GM19351 (cell line): ENCODE results near the gene TMEM150C.

ENCODE experiments used
- ATAC-seq: cut with Tn5 transposase; IDR thresholded peaks from one replicate; pipeline ENCODE4 v1.9.1; 2021; ENCODE audit warnings: mild to moderate bottlenecking, moderate library complexity; ENCODE audit not compliant: unreplicated experiment

Gene TMEM150C

DNA sequence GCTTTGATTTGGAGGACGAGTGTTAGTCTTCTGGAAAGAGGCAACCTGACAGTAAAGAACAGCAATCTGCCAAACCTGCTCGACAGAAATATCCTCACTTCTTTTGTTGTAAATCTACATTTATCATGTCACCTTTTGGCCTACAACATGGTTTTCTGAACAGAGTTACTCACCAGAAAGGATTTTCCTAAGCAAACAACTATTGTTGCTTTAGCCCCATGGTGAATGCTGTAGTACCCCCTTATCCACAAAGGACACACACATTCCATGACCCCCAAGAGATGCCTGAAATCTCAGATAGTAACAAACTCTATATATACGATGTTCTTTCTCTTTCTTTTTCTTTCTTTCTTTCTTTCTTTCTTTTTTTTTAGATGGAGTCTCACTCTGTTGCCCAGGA is 42.7 kb downstream of the TMEM150C start:
- ATAC-seq = no peak

DNA sequence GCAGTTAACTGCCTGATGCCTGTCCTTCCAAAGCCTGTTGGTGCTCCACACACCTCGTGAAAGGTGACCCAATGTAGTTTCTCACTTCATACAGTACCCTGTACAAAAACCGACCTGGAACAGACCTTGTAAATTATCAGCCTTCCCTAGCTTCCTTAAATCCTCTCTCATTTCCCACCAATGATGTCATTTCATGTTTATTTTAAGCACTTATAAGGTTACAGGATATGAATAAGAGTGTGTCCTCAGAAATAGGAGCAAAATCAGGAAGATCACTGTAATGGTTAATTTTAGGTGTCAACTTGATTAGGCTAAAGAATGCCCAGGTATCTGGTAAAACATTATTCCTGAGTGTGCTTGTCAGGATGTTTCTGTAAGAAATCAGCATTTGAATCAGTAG is 44.7 kb downstream of the TMEM150C start:
- ATAC-seq = no peak

DNA sequence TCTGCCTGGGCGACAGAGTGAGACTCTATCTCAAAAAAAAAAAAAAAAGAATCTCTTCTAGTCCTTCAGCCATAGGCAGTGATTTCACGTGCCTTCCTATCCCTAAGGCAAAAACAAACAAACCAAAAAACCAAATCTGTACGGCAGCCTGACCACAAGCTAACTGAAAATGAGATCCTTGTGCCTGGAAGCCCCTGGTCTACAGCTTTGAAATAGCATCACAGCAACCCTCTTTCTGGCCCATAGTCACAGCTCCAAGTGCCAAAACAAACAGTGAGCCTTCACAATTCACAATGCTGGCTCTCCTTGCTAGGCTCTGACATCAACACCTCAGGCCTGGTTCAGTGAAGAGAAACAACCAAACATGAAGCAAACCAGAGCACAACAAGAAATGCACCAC is 46.1 kb downstream of the TMEM150C start:
- ATAC-seq = no peak

DNA sequence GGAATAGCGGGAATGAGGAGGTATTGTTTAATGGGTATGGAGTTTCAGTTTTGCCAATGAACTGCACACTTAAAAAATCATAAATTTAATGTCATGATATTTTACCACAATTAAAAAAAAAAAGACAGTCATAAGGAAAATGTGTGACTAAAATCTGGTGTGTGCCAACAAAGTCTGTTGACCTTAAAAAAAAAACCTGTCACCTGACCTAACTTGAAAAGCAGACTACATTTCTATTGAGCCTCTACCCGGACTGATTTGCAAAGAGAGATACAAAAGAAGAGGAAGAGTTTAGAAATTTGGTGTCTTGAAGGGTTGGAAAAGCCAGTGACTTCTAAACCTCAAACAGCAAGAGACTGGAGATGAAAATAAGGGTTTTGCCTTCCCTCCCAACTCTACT is 48.4 kb downstream of the TMEM150C start:
- ATAC-seq = no peak

DNA sequence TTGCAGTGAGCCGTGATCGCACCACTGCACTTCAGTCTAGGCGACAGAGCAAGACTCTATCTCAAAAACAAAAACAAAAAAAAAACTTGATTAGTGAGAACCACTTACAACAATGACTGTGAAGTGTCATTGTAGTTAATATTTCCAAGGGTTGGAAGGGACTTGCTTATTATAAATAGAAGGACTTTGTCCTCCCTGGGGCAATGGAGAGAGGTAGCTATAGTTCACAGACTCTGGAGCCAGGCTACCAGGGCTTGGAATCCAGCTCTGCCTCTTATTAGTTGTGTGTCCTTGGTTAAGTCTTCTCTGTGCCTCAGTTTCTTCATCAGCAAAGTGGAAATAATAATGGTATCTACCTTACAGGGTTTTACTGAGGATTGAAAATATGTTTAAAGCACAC is 51.6 kb downstream of the TMEM150C start:
- ATAC-seq = no peak

DNA sequence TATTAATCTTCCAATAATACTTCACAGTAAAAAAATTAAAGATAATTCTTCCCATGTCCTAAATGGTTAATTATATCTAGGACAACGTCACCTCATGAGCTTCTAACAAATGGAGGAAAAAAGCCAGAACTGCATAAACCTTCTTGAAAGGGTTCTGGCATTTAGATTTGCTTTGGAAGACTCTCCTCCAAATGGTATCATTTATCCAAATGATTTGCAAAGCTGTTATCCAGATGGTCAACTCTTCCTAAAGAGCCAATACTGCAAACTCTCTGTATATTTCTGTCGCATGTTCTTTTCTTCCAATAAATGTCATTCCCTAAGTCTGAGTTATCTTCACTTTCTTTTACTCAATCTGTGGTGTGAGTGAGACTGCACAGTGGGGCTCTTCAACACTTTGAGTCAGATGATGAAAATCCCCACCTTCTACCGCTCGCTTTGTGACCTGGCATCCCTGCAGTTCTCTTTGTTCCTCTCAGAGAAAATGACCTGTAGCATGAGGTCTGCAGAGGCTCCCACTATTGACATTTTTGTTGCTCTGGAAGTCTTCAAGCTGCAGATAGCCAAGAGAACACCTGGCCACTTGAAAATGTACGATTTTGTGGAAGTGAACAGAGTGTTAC is 52.9 kb downstream of the TMEM150C start:
- no peak for ATAC-seq

DNA sequence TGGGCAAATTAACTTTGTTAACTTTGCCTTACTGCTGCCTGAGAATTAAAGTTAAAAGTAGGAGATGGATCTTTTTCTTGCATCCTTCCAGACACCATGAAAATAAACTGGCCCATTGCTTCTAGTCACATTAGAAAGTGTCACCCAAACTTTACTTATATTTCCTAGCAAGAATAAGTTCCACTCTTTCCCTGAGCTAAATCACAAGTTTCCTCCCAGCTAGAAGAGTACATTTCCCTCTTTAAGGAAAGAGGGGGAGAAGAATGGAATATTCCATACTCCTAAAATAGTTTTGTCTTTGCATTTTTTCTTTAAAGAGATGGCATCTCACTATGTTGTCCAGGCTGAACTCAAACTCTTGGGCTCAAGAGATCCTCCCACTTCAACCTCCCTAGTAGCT is 53.8 kb downstream of the TMEM150C start:
- no peak for ATAC-seq

DNA sequence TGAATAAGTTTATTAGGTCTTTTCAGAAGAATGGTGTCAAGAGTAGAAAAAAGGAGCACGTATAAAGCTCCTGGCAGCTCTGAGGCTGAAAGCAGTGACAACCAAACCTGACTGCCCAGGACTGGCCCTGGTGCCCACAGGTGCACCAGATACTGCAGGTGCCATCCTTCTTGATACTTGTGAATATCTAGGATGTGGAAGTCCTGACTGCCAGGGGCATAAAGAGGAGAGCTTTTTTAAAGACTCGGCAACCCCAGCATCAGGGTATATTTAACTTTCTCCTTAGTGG is 60.7 kb downstream of the TMEM150C start:
- no peak for ATAC-seq

DNA sequence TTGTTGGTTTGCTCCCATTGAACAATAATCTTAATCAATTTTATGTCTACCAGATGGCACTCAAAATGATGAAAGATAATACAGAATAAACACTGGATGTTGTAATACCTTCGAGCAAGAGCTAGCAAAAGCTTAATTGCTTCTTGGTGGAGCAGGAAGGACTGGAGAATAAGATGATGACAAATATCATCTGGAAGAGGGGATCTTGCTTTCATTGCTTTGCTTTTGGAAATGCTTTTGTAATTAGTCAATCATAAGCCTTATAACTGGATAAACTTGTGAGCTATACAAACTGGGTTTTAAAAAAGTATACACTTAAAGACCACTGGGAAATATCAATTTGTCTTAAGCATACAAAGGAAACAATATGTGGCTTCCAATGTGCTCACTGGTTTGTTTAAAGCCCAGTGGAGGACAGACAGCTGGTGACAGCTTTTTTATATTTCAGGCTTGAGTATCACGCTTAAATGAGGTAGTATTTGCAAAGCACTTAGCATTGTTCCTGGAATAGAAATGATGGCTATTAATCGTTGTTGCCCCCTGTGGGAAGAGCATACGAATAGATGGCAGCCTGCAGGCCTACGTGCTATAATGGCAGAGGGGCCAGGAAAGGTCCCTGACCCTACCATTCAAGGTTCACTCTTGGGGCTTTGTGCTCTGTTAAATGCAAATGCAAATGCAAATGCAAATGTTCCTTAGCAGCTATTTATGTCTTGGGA is 61.2 kb downstream of the TMEM150C start:
- no peak for ATAC-seq

DNA sequence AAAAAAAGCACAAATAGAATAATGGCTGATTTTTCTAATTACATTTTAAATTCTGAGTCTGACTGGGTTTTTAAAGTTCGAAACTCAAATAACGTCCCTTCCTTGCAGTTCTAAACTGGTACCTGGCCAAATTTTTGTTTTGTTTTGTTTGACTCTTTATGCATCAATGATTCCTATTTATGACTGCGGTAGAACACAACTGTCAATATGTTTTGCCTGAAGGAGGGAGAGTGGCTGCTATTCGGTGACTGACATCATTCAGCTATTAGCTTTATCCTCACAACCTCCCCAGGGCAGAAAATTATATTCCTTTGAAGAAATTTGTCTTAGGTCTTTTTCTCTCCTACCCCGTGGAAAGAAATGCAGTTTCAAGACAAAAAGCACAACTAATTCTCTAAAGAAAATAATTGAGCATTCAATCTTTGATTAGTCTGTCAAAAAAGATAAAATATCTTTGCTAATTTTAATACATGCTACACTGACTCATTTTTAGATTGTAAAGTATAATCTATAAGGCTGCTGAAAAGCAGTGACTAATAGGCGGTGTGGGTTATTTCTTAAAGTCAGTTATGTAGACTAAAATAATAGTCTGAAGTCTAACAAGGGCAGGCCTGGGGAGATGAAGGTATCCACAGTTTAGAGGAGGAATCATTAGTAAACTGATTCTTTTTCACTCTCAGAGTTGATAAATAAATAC is 61.9 kb downstream of the TMEM150C start:
- ATAC-seq = no peak

DNA sequence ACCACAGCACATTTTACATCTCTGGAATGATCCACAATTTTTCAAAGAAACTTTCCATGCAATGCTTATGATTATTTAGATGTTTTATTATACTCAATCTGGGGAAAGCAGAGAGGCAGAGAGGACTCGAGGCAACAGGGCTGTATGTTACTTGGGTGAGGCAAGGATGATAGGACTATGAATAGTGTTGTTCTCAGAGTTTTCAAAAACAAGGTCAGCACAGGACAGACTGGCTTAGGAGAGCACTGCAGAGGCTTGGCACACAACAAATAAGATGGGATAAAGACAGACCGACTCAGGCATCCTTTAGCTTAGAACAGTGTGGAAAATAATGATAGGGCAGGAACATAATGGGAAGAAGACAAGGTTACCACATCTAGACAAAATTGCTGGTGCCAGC is 65.4 kb downstream of the TMEM150C start:
- ATAC-seq = no peak

DNA sequence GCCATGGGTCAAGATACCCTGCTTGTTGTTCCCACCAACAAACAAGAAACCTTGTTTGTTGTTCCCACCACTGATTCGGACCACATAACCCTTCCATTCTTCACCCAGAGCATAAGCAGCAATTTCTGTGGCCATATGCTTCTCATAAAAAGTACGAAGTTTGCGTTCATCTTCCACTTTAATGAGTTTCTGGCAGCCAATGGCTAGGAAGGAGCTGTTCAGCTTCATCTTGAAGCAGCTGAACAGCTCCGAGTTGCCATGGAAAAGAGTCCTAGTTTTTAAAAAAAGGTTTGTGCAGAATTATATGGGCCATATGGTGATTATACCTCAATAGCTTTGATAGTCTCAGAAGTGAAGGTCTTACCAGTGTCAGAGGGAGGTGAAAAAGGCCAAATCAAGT is 66.1 kb downstream of the TMEM150C start:
- ATAC-seq = no peak

DNA sequence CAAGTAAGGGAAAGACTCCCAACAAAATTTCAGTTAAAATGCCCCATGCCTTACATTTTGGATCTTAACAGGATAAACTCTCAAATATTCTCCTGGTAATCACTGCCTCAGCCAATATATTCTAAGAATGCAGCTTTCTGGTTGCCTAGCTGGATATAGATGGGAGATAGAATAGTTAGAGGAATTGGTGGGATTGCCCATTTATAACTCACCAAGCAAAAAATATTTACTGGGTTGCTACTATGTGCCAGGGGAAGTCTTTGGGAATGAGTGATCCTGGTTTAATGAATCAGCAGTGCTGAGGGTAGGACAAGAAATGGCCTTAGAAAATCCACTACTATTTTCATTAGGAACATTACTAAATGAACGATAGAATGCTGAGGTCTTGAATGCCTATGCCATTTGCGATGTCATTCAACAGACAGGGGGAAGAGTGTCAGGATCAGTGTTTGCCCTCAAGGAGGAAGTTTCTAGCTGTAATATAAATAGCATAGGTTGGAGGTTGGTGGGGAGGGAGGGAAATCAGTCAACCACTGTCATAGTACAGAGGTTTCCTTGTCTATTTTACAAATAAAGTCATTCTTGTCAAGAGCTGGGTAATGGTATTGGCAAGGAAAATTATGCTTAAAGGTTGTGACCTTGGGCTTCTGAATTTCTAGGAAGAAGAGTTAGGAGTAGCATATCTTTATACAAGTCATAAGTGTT is 67.9 kb downstream of the TMEM150C start:
- ATAC-seq = no peak

DNA sequence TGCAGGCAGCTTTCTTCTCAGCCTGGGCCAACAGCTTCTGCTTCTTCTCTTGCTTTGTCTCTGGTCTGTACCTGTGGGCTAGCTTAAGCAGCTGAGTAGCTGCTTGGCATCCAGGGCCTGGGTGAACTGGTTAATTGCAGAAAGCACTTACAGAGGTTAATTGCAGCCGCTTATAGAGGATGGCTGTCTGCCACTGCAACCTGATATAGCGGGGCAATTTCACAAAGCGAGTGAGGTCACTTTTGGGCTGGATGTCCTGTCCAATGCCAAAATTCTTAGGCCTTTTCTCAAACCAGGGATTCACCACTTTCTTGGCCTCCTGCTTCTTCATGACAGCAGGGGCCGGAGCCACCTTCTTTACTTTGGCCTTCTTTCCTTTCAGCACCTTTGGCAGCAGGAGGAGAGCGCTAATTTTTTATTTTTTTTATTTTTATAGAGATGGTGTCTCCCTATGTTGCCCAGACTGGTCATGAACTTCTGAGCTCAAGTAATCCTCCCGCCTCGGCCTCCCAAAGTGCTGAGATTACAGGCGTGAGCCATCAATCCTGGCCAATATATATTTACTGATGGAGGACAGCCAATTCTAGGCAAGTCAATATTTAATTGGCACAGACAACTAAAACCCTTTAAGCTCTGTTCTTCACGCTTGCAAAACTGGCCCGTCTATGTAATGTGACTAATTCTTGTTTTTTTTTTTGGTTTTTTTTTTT is 70.4 kb downstream of the TMEM150C start:
- ATAC-seq = no peak

DNA sequence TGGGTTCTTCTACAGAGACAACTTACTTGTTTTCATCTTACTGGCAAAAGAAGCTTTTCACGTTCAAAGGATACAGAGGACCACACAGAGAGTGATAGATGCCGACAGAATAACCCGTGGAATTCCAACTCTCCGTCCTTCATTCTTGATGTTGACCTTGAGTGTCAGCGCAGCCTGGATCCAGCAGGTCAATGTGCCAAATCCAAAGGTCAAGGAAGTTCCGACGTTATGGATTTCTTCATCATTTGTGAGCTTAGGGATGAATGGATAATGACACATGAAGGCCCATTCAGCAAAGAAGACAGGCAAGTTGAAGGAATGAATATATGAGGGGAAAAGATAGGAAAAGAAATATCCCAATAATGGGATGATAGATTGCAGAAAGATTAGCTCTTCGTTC is 71.8 kb downstream of the TMEM150C start:
- no peak for ATAC-seq

DNA sequence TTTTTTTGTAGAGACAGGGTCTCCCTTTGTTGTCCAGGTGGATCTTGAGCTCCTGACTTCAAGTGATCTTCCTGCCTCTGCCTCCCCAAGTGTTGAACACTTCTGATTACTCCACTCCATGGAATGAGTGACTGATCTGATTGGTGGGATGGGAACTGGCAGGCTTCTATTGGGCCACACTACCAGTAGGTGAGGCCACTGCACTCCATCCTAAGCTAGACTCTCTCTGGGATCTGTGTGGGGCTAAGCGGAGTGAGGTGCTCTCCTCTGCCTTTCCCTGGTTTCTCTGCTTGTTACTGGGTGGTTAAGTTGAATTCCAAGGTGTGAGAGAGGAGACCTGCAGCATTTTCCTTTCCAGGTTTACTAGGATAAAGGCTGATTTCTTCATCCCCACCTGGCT is 72.7 kb downstream of the TMEM150C start:
- ATAC-seq = no peak

DNA sequence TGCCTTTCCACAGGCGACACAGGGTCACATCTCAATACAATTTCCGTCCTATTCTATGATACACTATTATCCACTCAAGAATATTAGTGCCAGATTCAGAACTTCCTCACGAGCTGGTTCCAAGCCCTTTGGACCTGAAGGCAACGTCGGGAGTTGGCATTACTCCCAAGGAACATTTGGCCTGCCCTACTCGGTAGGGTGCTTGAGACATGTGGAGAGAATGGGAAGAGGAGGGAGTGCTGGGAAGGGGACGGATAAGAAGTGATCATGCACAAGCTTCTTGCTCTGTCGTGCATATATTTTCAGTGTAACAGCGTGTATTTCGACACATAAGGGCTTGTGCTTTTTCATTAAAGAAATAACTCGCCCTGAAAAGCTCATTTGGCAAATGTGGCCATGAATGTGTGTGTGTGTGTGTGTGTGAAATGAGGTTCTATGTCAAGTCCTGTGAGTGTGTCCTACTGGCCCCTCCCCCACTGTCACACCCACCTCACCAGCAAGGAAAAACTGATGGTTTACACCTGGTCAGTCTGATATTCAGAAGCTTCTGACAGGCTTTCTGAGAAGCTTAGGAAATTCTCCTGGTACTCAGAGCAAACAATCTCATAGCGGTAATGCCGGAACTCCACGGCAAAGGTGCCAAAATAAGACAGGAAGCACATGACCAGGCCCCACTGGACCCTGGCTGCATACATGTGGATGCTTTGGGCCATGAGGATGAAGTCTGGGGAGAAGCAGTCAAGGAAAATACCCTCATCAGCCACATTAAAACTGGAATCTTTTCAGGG is 76.6 kb downstream of the TMEM150C start:
- no peak for ATAC-seq

DNA sequence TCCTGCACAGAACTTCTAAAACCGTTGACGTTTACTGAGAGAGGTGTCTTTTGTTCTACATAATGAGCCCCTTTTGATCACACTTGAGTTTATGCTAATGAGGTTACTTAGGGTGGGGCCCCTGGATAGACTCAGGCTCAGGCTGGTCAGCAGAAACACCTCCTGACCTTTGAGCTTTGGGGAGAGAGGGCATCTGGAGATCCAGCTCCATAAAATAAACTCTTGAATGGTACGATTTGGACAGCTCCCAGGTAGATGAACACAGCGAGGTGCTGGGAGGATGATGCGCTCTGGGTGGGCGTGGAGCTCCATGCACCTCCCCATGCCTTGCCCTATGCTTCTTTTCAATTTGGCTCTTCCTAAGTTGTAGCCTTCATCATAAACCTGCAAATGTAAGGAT is 79.4 kb downstream of the TMEM150C start:
- no peak for ATAC-seq

DNA sequence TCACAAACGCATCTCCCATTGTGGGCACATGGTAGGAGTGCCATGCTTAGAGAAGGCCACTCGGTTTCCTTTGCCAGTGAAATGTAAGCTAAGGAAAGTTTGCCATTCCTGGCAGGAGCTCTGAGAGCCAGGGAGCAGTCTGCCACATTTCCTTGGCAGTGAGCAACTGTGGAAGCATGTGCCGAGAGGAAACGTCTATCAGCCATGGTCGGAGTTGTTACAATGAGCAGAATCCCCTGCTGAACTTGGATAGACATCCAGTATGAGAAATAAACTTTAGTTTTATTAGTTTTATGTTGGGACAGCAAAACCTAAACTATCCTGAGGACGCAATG is 80.3 kb downstream of the TMEM150C start:
- ATAC-seq = no peak

DNA sequence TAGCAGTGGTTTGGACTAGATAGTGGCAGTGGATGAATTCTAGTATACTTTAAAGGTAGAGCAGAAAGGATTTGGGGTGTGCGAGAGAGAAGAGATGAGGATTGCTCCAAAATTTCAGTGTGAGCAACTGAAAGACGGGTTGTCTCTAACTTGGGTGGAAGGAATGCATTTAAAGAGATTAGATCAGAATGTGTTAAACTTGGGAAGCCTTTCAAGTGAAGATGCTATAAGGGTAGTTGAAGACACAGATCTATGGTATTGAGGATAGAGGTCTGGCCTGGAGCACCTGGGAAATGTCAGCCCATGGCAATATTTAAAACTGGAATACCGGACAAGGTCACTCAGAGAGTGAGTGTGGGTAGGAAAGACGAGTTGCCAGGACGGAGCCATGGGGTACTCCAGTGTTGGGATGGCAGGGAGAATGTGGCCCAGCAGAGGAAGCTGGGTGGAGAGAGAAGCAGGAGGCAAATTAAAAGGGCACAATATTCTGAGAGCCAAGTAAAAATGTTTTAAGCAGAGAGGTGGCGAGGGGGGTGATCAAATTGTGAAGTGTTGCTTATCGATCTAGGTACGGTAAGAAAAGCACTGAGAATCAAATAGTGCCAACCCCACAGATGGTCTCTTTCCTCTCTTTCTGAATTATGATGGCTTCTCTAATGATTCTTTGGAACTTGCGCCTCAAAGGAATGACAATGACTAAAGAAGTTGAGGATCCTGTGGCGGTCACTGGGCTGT is 80.8 kb downstream of the TMEM150C start:
- no peak for ATAC-seq
